Glomerular visceral epithelial cell (primary cell): Measurements from ENCODE around the gene PLEKHG4.
A peak's percentile ranks its signal among the peaks of the same experiment; 100 is the strongest.

Experiments
- DNase-seq: peaks from one replicate; pipeline ENCODE4 v3.0.0-alpha.2; 2016; ENCODE audit errors: extremely low spot score

Gene PLEKHG4

GRCh38 chr16:67264866-67265265 lies 14.5 kb upstream of the PLEKHG4 start:
- no peak for DNase-seq

GRCh38 chr16:67265834-67266233 lies 13.5 kb upstream of the PLEKHG4 start:
- DNase-seq, result no peak

GRCh38 chr16:67268136-67268579 lies 11.2 kb upstream of the PLEKHG4 start:
- DNase-seq, result peak; percentile 89

GRCh38 chr16:67269766-67270165 lies 9.6 kb upstream of the PLEKHG4 start:
- DNase-seq, result peak; percentile 84

- no peak for DNase-seq
Measured at GRCh38 chr16:67270931-67271338, 8.4 kb upstream of the PLEKHG4 start.

- DNase-seq, result no peak
Measured at GRCh38 chr16:67271446-67271845, 7.9 kb upstream of the PLEKHG4 start.

- DNase-seq, result no peak
Measured at GRCh38 chr16:67275321-67275720, 4.0 kb upstream of the PLEKHG4 start.

- peak; percentile 98 for DNase-seq
Measured at GRCh38 chr16:67277294-67277998, 1.9 kb upstream of the PLEKHG4 start.

GRCh38 chr16:67277999-67278772 lies 1.1 kb upstream of the PLEKHG4 start:
- peak; percentile 74 for DNase-seq

GRCh38 chr16:67278773-67279295 lies 498 bp upstream of the PLEKHG4 start:
- DNase-seq, result peak; percentile 22

- DNase-seq, result no peak
Measured at GRCh38 chr16:67280090-67281015, 1.0 kb downstream of the PLEKHG4 start.

GRCh38 chr16:67281536-67282446 lies 2.5 kb downstream of the PLEKHG4 start:
- DNase-seq, result no peak

- DNase-seq, result no peak
Measured at GRCh38 chr16:67282447-67282805, 3.1 kb downstream of the PLEKHG4 start.

- DNase-seq, result peak; percentile 36
Measured at GRCh38 chr16:67283039-67283825, 3.9 kb downstream of the PLEKHG4 start.

GRCh38 chr16:67283826-67284555 lies 4.7 kb downstream of the PLEKHG4 start:
- no peak for DNase-seq

- peak; percentile 44 for DNase-seq
Measured at GRCh38 chr16:67284699-67285646, 5.6 kb downstream of the PLEKHG4 start.

- DNase-seq, result no peak
Measured at GRCh38 chr16:67286441-67287235, 7.3 kb downstream of the PLEKHG4 start.
